ENCODE results near the gene GOLGA6A. TPM values are rescaled to one million over a fixed set of nuclear protein-coding genes. Genes with fewer than 3 reads are reported as not detected.
A peak's percentile ranks its signal among the peaks of the same experiment; 100 is the strongest.

GOLGA6A gene
- total and polyA plus RNA-seq, 2 of the 8 experiments (the other 6 are each of a cell fraction or from before 2014, with no cell fraction given): 0.80 to 1.0 TPM

DNA sequence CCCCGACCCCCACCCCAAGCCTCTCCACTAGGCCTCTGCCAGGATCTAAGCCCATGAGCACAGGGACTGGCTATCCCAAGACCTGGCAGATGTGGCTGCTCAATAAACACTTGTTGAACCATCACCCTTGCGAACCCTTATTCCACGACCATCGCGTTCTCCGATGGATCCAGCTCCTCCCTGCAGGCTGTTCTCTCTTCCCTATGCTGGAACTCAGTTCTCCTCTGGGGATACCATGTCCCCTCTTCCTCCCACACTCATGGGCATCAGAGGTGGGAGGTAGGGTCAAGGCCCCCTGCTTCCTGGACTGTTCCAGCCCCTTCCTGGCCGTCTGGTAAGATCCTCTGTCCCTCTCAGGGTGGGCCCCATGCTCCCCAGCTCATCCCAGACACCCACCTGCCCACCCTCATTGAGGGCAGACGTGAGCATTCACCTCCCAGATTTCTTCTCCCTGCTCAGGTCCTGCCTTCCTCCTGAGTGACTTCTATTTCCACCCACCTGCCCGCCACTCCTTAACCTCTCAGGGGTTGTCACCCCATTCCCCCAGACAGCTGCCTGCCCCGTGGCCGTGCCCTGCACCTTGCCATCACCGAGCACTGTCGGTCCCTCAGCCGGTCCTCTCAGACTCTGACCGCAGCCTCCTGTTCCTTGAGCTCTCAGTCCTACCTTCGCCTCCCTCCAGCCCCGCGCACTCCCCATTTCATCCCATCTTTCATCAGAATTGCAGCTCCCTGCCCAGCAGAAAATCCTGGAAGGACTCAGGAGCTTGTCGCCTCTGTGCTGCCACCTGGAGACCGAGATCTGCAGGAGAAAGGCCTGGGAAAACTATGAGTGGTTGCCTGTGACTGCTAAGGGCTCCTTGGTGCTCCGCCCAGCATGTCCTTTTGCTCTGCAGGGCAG is 45.8 kb downstream of the GOLGA6A start:
- Histone ChIP-seq H4K20me1 (replicated peaks in 1 of 2; ENCODE audit: control insufficient read depth in 1 of 2, insufficient read depth in 2 of 2, low read length in 2 of 2) (peaks cover 0 to 2% of the 10 kb centered on the region in 2 experiments), H3K27me3 (replicated peaks in 1 of 4; ENCODE audit: control insufficient read depth in 3 of 4, extremely low read depth in 1 of 4, insufficient read depth in 3 of 4, low read length in 3 of 4) (no peaks in the 10 kb centered on the region), H3K23me2 (ENCODE audit: low read depth, low read length) (no peaks in the 10 kb centered on the region), H2BK5ac (ENCODE audit: low read depth, low read length) (no peak overlapping the region), H2BK15ac (ENCODE audit: low read length) (no peak overlapping the region), H3K79me1 (ENCODE audit: low read depth, low read length) (no peaks in the 10 kb centered on the region), H2BK120ac (replicated peaks; ENCODE audit: low read depth, low read length) (no peak overlapping the region), H3K4ac (replicated peaks; ENCODE audit: insufficient read length, low read depth, low read length) (no peak overlapping the region), H3K18ac (ENCODE audit: extremely low read depth, low read length) (peak overlapping the region; percentile 32; the same call in 1 of the 2 replicates), H3K9me3 (ENCODE audit: insufficient read depth in 2 of 2, low read depth in 1 of 2, low read length in 1 of 2) (no peaks in the 10 kb centered on the region), H3K4me3 (ENCODE audit: extremely low read depth in 1 of 4, insufficient read depth in 2 of 4, low read depth in 3 of 4, low read length in 4 of 4) (no peak overlapping the region), H3K36me3 (ENCODE audit: control insufficient read depth in 2 of 4, insufficient read depth in 4 of 4, low read length in 3 of 4) (peaks cover 0 to 4% (median 0%) of the 10 kb centered on the region in 4 experiments; a peak in 3 of 8 replicates), H3K27ac (ENCODE audit: low read depth, low read length) (no peak overlapping the region; the same call in 1 of the 2 replicates), H2BK20ac (ENCODE audit: low read length) (no peak overlapping the region), H3K9ac (replicated peaks in 1 of 4; ENCODE audit: extremely low read depth in 1 of 4, low read depth in 3 of 4, low read length in 3 of 4) (no peak overlapping the region), H4K5ac (ENCODE audit: insufficient read length, low read depth, low read length) (no peak overlapping the region), H3K14ac (ENCODE audit: insufficient read length) (no peak overlapping the region), H2AK5ac (ENCODE audit: low read depth, low read length) (no peak overlapping the region), H4K91ac (replicated peaks; ENCODE audit: insufficient read length, low read length) (no peak overlapping the region), H4K8ac (ENCODE audit: extremely low read depth, insufficient read depth, low read length) (no peak overlapping the region), H3K56ac (replicated peaks; ENCODE audit: insufficient read length, low read depth, low read length) (no peak overlapping the region), H3K4me2 (ENCODE audit: insufficient read depth in 1 of 2, low read depth in 2 of 2, low read length in 2 of 2) (no peak overlapping the region), H3K23ac (ENCODE audit: insufficient read length) (no peak overlapping the region), H3K4me1 (replicated peaks in 1 of 4; ENCODE audit: control insufficient read depth in 3 of 4, insufficient read depth in 4 of 4, low read length in 3 of 4) (peaks cover 0 to 7% (median 6%) of the 10 kb centered on the region in 4 experiments; a peak in 4 of 7 replicates), H3K79me2 (ENCODE audit: control insufficient read depth in 1 of 2, insufficient read depth in 2 of 2, low read length in 2 of 2) (no peaks in the 10 kb centered on the region), H2BK12ac (ENCODE audit: low read depth, low read length) (peak overlapping the region; percentile 0; the same call in 1 of the 2 replicates), H2AFZ (ENCODE audit: low read length) (no peak overlapping the region)
- FAIRE-seq (no peak), DNase-seq (ENCODE audit: low read depth in 1 of 2, low spot score in 2 of 2) (peak; percentile 58 to 84)
- CTCF ChIA-PET (ENCODE audit: partially characterized antibody): interaction anchor here (0.6 to 13.0 kb wide), 44 partner anchors 9 to 1238 kb away, joined by 3 to 174 read pairs (median 5); partner anchors contain the start of genes PML and STOML1
- 70% methylated on average over 21 of the region's 21 CpGs; no CpG with 5 or more reads in 1 of the 2 experiments for WGBS, 2 experiments (ENCODE audit: extremely low coverage in 1 of 2, insufficient coverage in 1 of 2, insufficient read length in 1 of 2, insufficient replicate concordance in 2 of 2, low coverage in 1 of 2, low lambda C conversion rate in 2 of 2, missing lambda C conversion rate in 1 of 2)
- POLR2A ChIA-PET (ENCODE audit: partially characterized antibody): interaction anchor here (1.0 to 2.7 kb wide), 3 partner anchors 9 to 85 kb away, joined by 6 to 9 read pairs (median 8); no protein-coding TSS in a partner anchor
- TF ChIP-seq, protein P1, sequence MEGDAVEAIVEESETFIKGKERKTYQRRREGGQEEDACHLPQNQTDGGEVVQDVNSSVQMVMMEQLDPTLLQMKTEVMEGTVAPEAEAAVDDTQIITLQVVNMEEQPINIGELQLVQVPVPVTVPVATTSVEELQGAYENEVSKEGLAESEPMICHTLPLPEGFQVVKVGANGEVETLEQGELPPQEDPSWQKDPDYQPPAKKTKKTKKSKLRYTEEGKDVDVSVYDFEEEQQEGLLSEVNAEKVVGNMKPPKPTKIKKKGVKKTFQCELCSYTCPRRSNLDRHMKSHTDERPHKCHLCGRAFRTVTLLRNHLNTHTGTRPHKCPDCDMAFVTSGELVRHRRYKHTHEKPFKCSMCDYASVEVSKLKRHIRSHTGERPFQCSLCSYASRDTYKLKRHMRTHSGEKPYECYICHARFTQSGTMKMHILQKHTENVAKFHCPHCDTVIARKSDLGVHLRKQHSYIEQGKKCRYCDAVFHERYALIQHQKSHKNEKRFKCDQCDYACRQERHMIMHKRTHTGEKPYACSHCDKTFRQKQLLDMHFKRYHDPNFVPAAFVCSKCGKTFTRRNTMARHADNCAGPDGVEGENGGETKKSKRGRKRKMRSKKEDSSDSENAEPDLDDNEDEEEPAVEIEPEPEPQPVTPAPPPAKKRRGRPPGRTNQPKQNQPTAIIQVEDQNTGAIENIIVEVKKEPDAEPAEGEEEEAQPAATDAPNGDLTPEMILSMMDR (IDR thresholded peaks at IDR 0.05; ENCODE audit: control extremely low read depth in 1 of 3, insufficient read depth in 1 of 3, low read depth in 1 of 3, low read length in 3 of 3): peak; percentile 68 to 88 (median 82)
- TF ChIP-seq GTF2F1 (IDR thresholded peaks at IDR 0.05; ENCODE audit: borderline replicate concordance, low read depth, low read length): no peak
- no peak for TF ChIP-seq BRCA1 (IDR thresholded peaks at IDR 0.05; ENCODE audit: low read depth, low read length)
- TF ChIP-seq RAD21 (IDR thresholded peaks at IDR 0.05 in 1 of 2, conservative IDR thresholded peaks at IDR 0.05 in 1 of 2; ENCODE audit: low read depth in 2 of 2, low read length in 2 of 2): peak; percentile 60 to 73

Data from H1 (cell line).